LNCaP clone FGC (cell line): Measurements from ENCODE around the gene OBSL1.

Experiments
- DNase-seq: peaks from one replicate; pipeline ENCODE4 v3.0.0-alpha.2; 2011; ENCODE audit warnings: low read depth
- H3K4me3 ChIP-seq: 2 replicates; pipeline ENCODE4 v1.5.1; 2011; ENCODE audit warnings: mild to moderate bottlenecking, low read depth, low read length, control low read depth
- TF ChIP-seq, protein P1 (sequence below): IDR thresholded peaks from 2 replicates; pipeline ENCODE4 v1.5.1; 2012; ENCODE audit warnings: mild to moderate bottlenecking; ENCODE audit not compliant: control insufficient read depth, insufficient read depth; ENCODE audit errors: extremely low read depth

Gene OBSL1

GRCh38 chr2:219548990-219549389, 22.3 kb downstream of the OBSL1 start:
- TF ChIP-seq, protein P1, sequence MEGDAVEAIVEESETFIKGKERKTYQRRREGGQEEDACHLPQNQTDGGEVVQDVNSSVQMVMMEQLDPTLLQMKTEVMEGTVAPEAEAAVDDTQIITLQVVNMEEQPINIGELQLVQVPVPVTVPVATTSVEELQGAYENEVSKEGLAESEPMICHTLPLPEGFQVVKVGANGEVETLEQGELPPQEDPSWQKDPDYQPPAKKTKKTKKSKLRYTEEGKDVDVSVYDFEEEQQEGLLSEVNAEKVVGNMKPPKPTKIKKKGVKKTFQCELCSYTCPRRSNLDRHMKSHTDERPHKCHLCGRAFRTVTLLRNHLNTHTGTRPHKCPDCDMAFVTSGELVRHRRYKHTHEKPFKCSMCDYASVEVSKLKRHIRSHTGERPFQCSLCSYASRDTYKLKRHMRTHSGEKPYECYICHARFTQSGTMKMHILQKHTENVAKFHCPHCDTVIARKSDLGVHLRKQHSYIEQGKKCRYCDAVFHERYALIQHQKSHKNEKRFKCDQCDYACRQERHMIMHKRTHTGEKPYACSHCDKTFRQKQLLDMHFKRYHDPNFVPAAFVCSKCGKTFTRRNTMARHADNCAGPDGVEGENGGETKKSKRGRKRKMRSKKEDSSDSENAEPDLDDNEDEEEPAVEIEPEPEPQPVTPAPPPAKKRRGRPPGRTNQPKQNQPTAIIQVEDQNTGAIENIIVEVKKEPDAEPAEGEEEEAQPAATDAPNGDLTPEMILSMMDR: no peak
- no peak overlapping the region for H3K4me3 ChIP-seq
- DNase-seq: no peak

DNA sequence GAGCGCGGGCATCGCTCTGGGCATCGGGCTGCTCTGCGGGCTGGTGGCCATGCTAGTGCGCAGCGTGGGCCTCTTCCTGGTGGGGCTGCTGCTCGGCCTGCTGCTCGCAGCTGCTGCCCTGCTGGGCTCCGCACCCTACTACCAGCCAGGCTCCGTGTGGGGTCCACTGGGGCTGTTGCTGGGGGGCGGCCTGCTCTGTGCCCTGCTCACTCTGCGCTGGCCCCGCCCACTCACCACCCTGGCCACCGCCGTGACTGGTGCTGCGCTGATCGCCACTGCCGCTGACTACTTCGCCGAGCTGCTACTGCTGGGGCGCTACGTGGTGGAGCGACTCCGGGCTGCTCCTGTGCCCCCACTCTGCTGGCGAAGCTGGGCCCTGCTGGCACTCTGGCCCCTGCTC, 23.7 kb downstream of the OBSL1 start:
- no peak for DNase-seq
- TF ChIP-seq, protein P1: no peak
- H3K4me3 ChIP-seq: no peak overlapping the region

DNA sequence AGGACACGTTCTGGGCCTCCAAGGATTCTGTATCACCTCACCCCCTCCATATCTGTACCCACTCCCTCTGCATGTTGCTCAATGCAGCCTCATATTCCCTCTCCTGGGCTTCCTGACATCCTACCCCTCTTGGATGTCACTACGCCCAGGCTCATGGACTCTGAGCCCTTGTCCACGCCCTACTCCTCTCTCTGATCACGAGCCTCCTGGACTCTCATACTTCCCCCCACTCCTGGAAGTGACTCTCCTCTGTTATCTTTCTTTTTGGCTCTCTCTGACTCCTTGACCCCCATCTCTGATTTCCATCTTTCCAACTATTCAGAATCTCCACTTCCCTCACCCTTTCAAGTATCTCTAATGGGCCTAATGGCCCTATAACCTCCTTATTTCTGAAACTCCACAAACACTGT, 25.4 kb downstream of the OBSL1 start:
- DNase-seq: no peak
- TF ChIP-seq, protein P1: no peak
- no peak overlapping the region for H3K4me3 ChIP-seq

GRCh38 chr2:219545295-219545942, 25.9 kb downstream of the OBSL1 start:
- H3K4me3 ChIP-seq: no peak overlapping the region
- DNase-seq: no peak
- TF ChIP-seq, protein P1: no peak

DNA sequence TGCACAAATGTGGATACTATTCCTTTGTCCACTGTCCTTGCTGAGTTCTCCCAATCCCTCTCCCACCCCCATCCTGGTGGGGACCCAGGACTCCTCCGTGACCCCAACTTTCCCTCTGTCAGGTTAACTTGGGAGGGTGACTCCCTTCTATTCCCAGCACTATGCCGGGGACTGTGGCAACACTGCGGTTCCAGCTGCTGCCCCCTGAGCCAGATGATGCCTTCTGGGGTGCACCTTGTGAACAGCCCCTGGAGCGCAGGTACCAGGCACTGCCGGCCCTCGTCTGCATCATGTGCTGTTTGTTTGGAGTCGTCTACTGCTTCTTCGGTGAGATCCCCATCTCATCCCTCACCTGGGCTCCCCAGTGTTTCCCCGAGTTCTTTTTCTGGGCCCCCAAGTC, 26.8 kb downstream of the OBSL1 start:
- no peak for DNase-seq
- TF ChIP-seq, protein P1: no peak
- peak overlapping the region; percentile 63 for H3K4me3 ChIP-seq

DNA sequence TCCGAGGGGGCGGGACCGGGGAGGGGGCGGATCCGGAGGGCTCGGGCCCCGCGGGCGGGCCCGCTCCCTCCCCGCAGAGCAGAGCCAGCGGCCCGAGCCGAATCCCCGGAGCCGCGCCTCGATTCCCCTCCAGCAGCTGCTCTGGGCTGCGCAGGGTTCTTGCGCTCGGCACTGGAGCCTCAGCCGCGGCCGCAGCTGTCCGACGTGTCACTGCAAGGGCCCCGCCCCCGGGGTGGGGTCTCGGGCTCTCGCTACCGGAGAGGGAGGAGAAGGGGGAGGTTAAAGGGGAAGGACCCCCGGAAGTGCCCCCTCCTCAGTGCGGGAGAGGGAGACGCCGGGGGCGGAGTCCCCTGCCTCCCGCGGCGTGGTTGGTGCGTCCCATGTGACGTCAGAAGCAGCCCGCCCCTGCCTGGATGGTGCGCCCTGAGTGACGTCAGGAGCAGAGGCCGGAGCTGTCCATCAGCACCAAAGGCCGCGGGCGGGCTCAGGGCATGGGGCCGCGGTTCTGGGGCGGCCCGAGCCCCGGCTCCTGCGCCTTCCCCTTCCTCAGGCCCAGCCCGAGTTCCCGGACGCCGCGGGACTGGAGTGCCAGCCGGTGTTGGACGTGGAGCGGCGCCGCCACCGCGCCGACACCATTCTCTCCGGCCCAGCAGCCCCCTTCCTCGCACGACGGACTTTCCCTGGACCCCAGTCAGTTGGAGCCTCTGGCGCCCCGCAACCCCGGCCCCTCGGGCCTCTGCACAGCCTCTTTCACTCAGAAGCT, 27.6 kb downstream of the OBSL1 start, which contains the start of the genes CHPF and TMEM198:
CHPF (minus strand) TSS at position 214 of the 763 bp plus-strand sequence. CDS start 271 bp downstream, outside the sequence.
TMEM198 (plus strand) TSS at position 433 of the 763 bp plus-strand sequence. CDS start 700 bp downstream, outside the sequence.
- peak; percentile 92 for DNase-seq
- peak within 1 kb of the TSS; percentile 63 for H3K4me3 ChIP-seq
- TF ChIP-seq, protein P1: no peak
